Measurements from ENCODE around the gene KCNAB1. TPM values are rescaled to one million over a fixed set of nuclear protein-coding genes. Genes with fewer than 3 reads are reported as not detected.

KCNAB1 gene
- total RNA-seq, 1 experiment from 2014 or later = not detected

DNA sequence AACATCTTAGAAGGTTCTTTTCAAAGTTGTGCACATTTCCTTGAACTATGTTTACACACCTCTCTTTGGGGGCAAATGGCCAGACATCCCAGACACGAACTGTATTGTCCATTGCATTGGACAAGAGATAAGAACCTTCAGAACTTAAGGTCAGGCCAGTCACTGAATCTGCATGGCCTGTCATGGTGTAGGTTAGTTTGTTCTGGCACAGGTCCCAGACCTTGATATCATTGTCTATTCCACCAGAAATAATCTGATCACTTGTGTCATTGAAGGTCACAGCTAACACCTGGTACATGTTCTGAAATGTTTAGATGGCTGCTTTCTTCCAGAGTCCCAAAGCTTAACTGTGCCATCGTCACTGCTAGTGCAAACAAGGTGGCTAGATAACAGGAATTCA lies 55.7 kb downstream of the KCNAB1 start:
- POLR2A ChIA-PET = no interaction called here
- Histone ChIP-seq H3K4me2 (ENCODE audit: low read length) (no peak overlapping the region), H2AFZ (ENCODE audit: low read depth, low read length, poor library complexity, severe bottlenecking) (no peak overlapping the region), H3K9me2 (ENCODE audit: insufficient read depth) (no peaks in the 10 kb centered on the region), H3K9ac (ENCODE audit: low read length) (no peak overlapping the region), H3K4me3 (replicated peaks in 1 of 2; ENCODE audit: low read depth in 1 of 2, low read length in 2 of 2) (no peak overlapping the region), H3K9me3 (ENCODE audit: control insufficient read depth in 1 of 2, insufficient read depth in 1 of 2, low read depth in 1 of 2, low read length in 2 of 2) (no peaks in the 10 kb centered on the region), H3K79me2 (ENCODE audit: insufficient read depth, low read length) (no peaks in the 10 kb centered on the region), H3K27ac (ENCODE audit: low read depth, low read length) (no peak overlapping the region), H4K20me1 (ENCODE audit: insufficient read depth) (no peaks in the 10 kb centered on the region), H3K27me3 (ENCODE audit: insufficient read depth, low read length) (no peaks in the 10 kb centered on the region), H3K4me1 (ENCODE audit: control insufficient read depth in 1 of 2, insufficient read depth in 2 of 2, low read length in 2 of 2) (no peaks in the 10 kb centered on the region; a peak in 1 of 4 replicates), H3K36me3 (ENCODE audit: control insufficient read depth in 1 of 2, insufficient read depth in 2 of 2, low read length in 2 of 2) (no peaks in the 10 kb centered on the region)
- no peak for TF ChIP-seq ZFX (IDR thresholded peaks at IDR 0.05)
- DNase-seq (ENCODE audit: low read depth, low spot score) (no peak), ATAC-seq (no peak)
- intact Hi-C loops (cut with micrococcal nuclease) = no loop called here
- RAD21 ChIA-PET (ENCODE audit: low non-redundant PET in 1 of 2, low total read pairs in 2 of 2, uncharacterized antibody in 2 of 2, unreplicated experiment in 2 of 2) = no interaction called here
- BruUV-seq (replicated peaks) = no TSS peak
- CTCF ChIA-PET = interaction anchor here (3.3 kb wide), 1 partner anchor 273 kb away, joined by 19 read pairs; no protein-coding TSS in a partner anchor

GRCh38 chr3:156176629-156177210 lies 56.3 kb downstream of the KCNAB1 start:
- Histone ChIP-seq H4K20me1 (ENCODE audit: insufficient read depth) (no peaks in the 10 kb centered on the region), H3K9me3 (ENCODE audit: control insufficient read depth in 1 of 2, insufficient read depth in 1 of 2, low read depth in 1 of 2, low read length in 2 of 2) (no peaks in the 10 kb centered on the region), H3K27ac (ENCODE audit: low read depth, low read length) (no peak overlapping the region), H3K27me3 (ENCODE audit: insufficient read depth, low read length) (no peaks in the 10 kb centered on the region), H3K79me2 (ENCODE audit: insufficient read depth, low read length) (no peaks in the 10 kb centered on the region), H2AFZ (ENCODE audit: low read depth, low read length, poor library complexity, severe bottlenecking) (no peak overlapping the region), H3K9ac (ENCODE audit: low read length) (no peak overlapping the region), H3K4me3 (replicated peaks in 1 of 2; ENCODE audit: low read depth in 1 of 2, low read length in 2 of 2) (no peak overlapping the region), H3K9me2 (ENCODE audit: insufficient read depth) (no peaks in the 10 kb centered on the region), H3K4me1 (ENCODE audit: control insufficient read depth in 1 of 2, insufficient read depth in 2 of 2, low read length in 2 of 2) (no peaks in the 10 kb centered on the region; a peak in 1 of 4 replicates), H3K4me2 (ENCODE audit: low read length) (no peak overlapping the region), H3K36me3 (ENCODE audit: control insufficient read depth in 1 of 2, insufficient read depth in 2 of 2, low read length in 2 of 2) (no peaks in the 10 kb centered on the region)
- DNase-seq (ENCODE audit: low read depth, low spot score) = no peak
- BruUV-seq (replicated peaks) = no TSS peak
- ATAC-seq = no peak
- CTCF ChIA-PET = no interaction called here
- RAD21 ChIA-PET (ENCODE audit: low non-redundant PET in 1 of 2, low total read pairs in 2 of 2, uncharacterized antibody in 2 of 2, unreplicated experiment in 2 of 2) = no interaction called here
- POLR2A ChIA-PET = no interaction called here
- intact Hi-C loops (cut with micrococcal nuclease) = no loop called here
- TF ChIP-seq RAD21 (IDR thresholded peaks at IDR 0.05; ENCODE audit: low read depth) (no peak), CEBPB (IDR thresholded peaks at IDR 0.05; ENCODE audit: low read depth) (no peak), ELF1 (IDR thresholded peaks at IDR 0.05; ENCODE audit: borderline replicate concordance, low read depth) (no peak), ZNF274 (IDR thresholded peaks at IDR 0.05; ENCODE audit: low read depth, low read length) (no peak), EZH2 (IDR thresholded peaks at IDR 0.05) (no peak), EGR1 (IDR thresholded peaks at IDR 0.05; ENCODE audit: low read depth) (no peak), SRF (IDR thresholded peaks at IDR 0.05; ENCODE audit: low read depth) (no peak), YY1 (IDR thresholded peaks at IDR 0.05; ENCODE audit: extremely low read depth, insufficient replicate concordance, low read depth, low read length) (no peak)
- TF ChIP-seq, protein P1, sequence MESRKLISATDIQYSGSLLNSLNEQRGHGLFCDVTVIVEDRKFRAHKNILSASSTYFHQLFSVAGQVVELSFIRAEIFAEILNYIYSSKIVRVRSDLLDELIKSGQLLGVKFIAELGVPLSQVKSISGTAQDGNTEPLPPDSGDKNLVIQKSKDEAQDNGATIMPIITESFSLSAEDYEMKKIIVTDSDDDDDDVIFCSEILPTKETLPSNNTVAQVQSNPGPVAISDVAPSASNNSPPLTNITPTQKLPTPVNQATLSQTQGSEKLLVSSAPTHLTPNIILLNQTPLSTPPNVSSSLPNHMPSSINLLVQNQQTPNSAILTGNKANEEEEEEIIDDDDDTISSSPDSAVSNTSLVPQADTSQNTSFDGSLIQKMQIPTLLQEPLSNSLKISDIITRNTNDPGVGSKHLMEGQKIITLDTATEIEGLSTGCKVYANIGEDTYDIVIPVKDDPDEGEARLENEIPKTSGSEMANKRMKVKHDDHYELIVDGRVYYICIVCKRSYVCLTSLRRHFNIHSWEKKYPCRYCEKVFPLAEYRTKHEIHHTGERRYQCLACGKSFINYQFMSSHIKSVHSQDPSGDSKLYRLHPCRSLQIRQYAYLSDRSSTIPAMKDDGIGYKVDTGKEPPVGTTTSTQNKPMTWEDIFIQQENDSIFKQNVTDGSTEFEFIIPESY (IDR thresholded peaks at IDR 0.05; ENCODE audit: extremely low read depth, insufficient replicate concordance, low read length) = no peak
- TF ChIP-seq, protein P2, sequence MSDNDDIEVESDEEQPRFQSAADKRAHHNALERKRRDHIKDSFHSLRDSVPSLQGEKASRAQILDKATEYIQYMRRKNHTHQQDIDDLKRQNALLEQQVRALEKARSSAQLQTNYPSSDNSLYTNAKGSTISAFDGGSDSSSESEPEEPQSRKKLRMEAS (IDR thresholded peaks at IDR 0.05) = no peak

All from HCT116 (cell line).